Type B pancreatic cell (in vitro differentiated cells): ENCODE results near the gene C5orf58. TPM values are rescaled to one million over a fixed set of nuclear protein-coding genes. Genes with fewer than 3 reads are reported as not detected.
A peak's percentile ranks its signal among the peaks of the same experiment; 100 is the strongest.

Source experiments
- DNase-seq: peaks from one replicate; pipeline ENCODE4 v3.0.0; 2021; ENCODE audit warnings: mixed read lengths; ENCODE audit not compliant: unreplicated experiment; ENCODE audit errors: extremely low spot score
- H3K27ac Mint-ChIP-seq: 2 replicates; pipeline ENCODE4 v1.8.0; 2021; ENCODE audit warnings: mild to moderate bottlenecking, mixed read lengths
- H3K27me3 Mint-ChIP-seq: 2 replicates; pipeline ENCODE4 v1.8.0; 2021; ENCODE audit warnings: mixed read lengths
- H3K36me3 Mint-ChIP-seq: 2 replicates; pipeline ENCODE4 v1.8.0; 2021; ENCODE audit warnings: mixed read lengths
- H3K4me1 Mint-ChIP-seq: one replicate; pipeline ENCODE4 v1.8.0; 2021; ENCODE audit warnings: mixed read lengths; ENCODE audit not compliant: unreplicated experiment
- H3K4me3 Mint-ChIP-seq: 2 replicates; pipeline ENCODE4 v1.8.0; 2021; ENCODE audit warnings: mild to moderate bottlenecking, mixed read lengths
- H3K9me3 Mint-ChIP-seq: 2 replicates; pipeline ENCODE4 v1.8.0; 2021; ENCODE audit warnings: mixed read lengths
- CTCF ChIP-seq: fragments of 200-600 bp; sonication (generic); conservative IDR thresholded peaks from 2 replicates; pipeline ENCODE4 v1.5.0; 2021; ENCODE audit warnings: antibody characterized with exemption, mild to moderate bottlenecking
- total RNA-seq: library from RNA; stranded (reverse); gene quantifications from 2 replicates; pipeline ENCODE4 v1.2.1, GENCODE V29; 2021; ENCODE audit warnings: low replicate concordance

C5orf58 gene
- total RNA-seq, 1 donor from 2014 or later, result not detected

- no peaks in the 10 kb centered on the region for H3K9me3 Mint-ChIP-seq
- TF ChIP-seq CTCF, result peak; percentile 81
- no peak for DNase-seq
- no peak overlapping the region for H3K27ac Mint-ChIP-seq
- H3K36me3 Mint-ChIP-seq, result no peaks in the 10 kb centered on the region
- H3K4me3 Mint-ChIP-seq, result no peak overlapping the region
- no peaks in the 10 kb centered on the region for H3K27me3 Mint-ChIP-seq
- peaks cover 10% of the 10 kb centered on the region for H3K4me1 Mint-ChIP-seq
Observed at GRCh38 chr5:170216257-170216864, 16.4 kb upstream of the C5orf58 start.

- H3K36me3 Mint-ChIP-seq, result no peaks in the 10 kb centered on the region
- peaks cover 17% of the 10 kb centered on the region for H3K4me1 Mint-ChIP-seq
- no peak for DNase-seq
Observed at GRCh38 chr5:170217831-170218230, 15.0 kb upstream of the C5orf58 start.

GRCh38 chr5:170218726-170219125 lies 14.1 kb upstream of the C5orf58 start:
- no peak overlapping the region for H3K27ac Mint-ChIP-seq
- no peaks in the 10 kb centered on the region for H3K9me3 Mint-ChIP-seq
- no peak for TF ChIP-seq CTCF
- no peaks in the 10 kb centered on the region for H3K27me3 Mint-ChIP-seq
- no peak overlapping the region for H3K4me3 Mint-ChIP-seq
- H3K36me3 Mint-ChIP-seq, result no peaks in the 10 kb centered on the region
- DNase-seq, result no peak
- H3K4me1 Mint-ChIP-seq, result peaks cover 17% of the 10 kb centered on the region

More at GRCh38 chr5:170217831-170218230, 15.0 kb upstream of the C5orf58 start:
- no peak overlapping the region for H3K27ac Mint-ChIP-seq
- TF ChIP-seq CTCF, result no peak
- no peak overlapping the region for H3K4me3 Mint-ChIP-seq
- no peaks in the 10 kb centered on the region for H3K27me3 Mint-ChIP-seq
- H3K9me3 Mint-ChIP-seq, result no peaks in the 10 kb centered on the region

- no peak overlapping the region for H3K4me3 Mint-ChIP-seq
- DNase-seq, result no peak
- H3K27ac Mint-ChIP-seq, result no peak overlapping the region
- H3K27me3 Mint-ChIP-seq, result no peaks in the 10 kb centered on the region
- peaks cover 17% of the 10 kb centered on the region for H3K4me1 Mint-ChIP-seq
- no peak for TF ChIP-seq CTCF
- H3K9me3 Mint-ChIP-seq, result no peaks in the 10 kb centered on the region
- H3K36me3 Mint-ChIP-seq, result no peaks in the 10 kb centered on the region
Observed at GRCh38 chr5:170219615-170220014, 13.2 kb upstream of the C5orf58 start.

- Mint-ChIP-seq H3K36me3 (no peaks in the 10 kb centered on the region), H3K4me3 (no peak overlapping the region), H3K4me1 (peaks cover 17% of the 10 kb centered on the region), H3K27ac (no peak overlapping the region), H3K9me3 (no peaks in the 10 kb centered on the region), H3K27me3 (no peaks in the 10 kb centered on the region)
- no peak for TF ChIP-seq CTCF
- DNase-seq, result no peak
Observed at GRCh38 chr5:170220191-170220590, 12.6 kb upstream of the C5orf58 start.
